Bronchial epithelial cell (primary cell): ENCODE results near the gene KDM4B. TPM values are rescaled to one million over a fixed set of nuclear protein-coding genes. Genes with fewer than 3 reads are reported as not detected.

Experiments
- DNase-seq: peaks from one replicate; pipeline ENCODE4 v3.0.0-alpha.2; 2010; ENCODE audit warnings: low read depth
- FAIRE-seq: peaks from 2 replicates; lab custom pipeline; 2011; peaks lifted over from hg19 to GRCh38; lab: Jason Lieb, UNC
- H3K27me3 ChIP-seq: 2 replicates; pipeline ENCODE4 v1.5.1; 2011; ENCODE audit warnings: low read length; ENCODE audit not compliant: control insufficient read depth, insufficient read depth
- H3K36me3 ChIP-seq: 2 replicates; pipeline ENCODE4 v1.5.1; 2011; ENCODE audit warnings: low read length; ENCODE audit not compliant: control insufficient read depth, insufficient read depth
- H3K4me3 ChIP-seq: 2 replicates; pipeline ENCODE4 v1.5.1; 2011; ENCODE audit warnings: mild to moderate bottlenecking, low read depth, low read length, control low read depth
- total RNA-seq: library from RNA; depleted of rRNA; stranded (reverse); fragments of >200 nt; gene quantifications from 2 replicates; pipeline ENCODE4 v1.2.1, GENCODE V29; 2014
- TF ChIP-seq, protein P1 (sequence below): IDR thresholded peaks from 2 replicates; pipeline ENCODE4 v1.5.1; 2011; ENCODE audit warnings: mild to moderate bottlenecking, moderate library complexity, low read length, control low read depth, inconsistent platforms; ENCODE audit not compliant: insufficient read depth, severe bottlenecking

KDM4B gene
- total RNA-seq, 1 donor from 2014 or later, result 12.6 TPM

DNA sequence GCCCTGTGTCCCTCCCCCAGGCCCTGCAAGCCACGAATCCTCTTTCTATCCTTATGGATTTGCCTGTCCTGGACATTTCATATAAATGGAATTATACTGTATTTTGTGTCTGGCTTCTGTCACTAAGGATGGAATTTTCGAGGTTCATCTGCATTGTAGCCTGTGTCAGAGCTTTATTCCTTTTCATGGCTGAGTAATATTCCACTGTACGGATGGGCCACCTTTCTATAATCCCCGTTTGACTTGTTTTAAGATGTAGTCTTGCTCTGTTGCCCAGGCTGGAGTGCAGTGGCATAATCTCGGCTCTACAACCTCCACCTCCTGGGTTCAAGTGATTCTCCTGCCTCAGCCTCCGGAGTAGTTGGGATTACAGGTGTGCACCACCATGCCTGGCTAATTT, 3.9 kb upstream of the KDM4B start:
- no peak for DNase-seq

DNA sequence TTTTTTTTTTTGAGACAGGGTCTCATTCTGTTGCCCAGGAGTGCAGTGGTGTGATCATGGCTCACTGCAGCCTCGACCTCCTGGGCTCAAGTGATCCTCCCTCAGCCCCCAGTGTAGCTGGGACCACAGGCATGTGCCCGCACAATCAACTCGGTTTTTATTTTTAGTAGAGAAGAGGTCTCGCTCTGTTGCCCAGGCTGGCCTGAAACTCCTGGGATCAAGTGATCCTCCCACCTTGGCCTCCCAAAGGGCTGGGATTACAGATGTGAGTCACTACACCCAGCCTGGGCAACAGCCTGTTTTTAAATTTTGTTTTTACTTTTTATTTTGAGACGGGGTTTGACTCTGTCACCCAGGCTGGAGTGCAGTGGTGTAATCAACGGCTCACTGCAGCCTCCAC, 2.3 kb upstream of the KDM4B start:
- Histone ChIP-seq H3K36me3 (no peaks in the 10 kb centered on the region), H3K4me3 (no peak overlapping the region), H3K27me3 (no peaks in the 10 kb centered on the region)
- TF ChIP-seq, protein P1, sequence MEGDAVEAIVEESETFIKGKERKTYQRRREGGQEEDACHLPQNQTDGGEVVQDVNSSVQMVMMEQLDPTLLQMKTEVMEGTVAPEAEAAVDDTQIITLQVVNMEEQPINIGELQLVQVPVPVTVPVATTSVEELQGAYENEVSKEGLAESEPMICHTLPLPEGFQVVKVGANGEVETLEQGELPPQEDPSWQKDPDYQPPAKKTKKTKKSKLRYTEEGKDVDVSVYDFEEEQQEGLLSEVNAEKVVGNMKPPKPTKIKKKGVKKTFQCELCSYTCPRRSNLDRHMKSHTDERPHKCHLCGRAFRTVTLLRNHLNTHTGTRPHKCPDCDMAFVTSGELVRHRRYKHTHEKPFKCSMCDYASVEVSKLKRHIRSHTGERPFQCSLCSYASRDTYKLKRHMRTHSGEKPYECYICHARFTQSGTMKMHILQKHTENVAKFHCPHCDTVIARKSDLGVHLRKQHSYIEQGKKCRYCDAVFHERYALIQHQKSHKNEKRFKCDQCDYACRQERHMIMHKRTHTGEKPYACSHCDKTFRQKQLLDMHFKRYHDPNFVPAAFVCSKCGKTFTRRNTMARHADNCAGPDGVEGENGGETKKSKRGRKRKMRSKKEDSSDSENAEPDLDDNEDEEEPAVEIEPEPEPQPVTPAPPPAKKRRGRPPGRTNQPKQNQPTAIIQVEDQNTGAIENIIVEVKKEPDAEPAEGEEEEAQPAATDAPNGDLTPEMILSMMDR, result no peak
- DNase-seq (no peak), FAIRE-seq (no peak)

More for the DNA sequence above, 3.9 kb upstream of the KDM4B start:
- Histone ChIP-seq H3K36me3 (no peaks in the 10 kb centered on the region), H3K27me3 (no peaks in the 10 kb centered on the region), H3K4me3 (no peak overlapping the region)
- TF ChIP-seq, protein P1, result no peak
- no peak for FAIRE-seq

DNA sequence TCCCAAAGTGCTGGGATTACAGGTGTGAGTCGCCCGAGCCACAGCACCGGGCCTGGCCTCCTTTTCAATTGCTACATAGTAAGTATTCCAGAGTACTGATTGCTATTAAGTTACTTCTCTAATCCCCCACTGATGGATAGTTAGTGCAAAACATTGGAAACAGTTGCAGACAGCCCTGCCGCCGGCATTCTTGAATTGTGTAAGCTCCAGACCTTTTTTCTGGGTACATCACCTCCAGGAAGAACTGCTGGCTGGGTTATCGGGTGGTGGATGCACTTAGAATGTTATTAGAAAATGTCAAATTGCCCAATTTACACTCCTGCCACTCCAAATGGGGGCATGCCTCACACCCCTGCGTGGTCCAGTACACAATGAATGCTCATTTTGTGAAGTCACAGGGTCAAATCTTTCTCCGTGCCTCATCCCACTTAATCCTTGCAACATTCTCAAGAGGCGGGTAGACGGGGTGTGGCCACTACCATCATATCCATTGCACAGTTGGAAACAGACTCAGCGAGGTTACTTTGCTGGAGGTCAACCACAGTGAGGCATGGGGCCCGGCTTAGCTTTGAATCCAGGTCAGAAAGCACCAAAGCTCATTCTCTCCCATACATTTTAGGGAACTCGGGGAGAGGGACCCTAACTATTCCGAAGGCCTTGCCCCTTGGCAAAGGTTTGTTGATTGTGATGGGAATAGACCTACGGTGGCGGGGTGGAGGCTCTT, 1.0 kb upstream of the KDM4B start:
- TF ChIP-seq, protein P1, result no peak

DNA sequence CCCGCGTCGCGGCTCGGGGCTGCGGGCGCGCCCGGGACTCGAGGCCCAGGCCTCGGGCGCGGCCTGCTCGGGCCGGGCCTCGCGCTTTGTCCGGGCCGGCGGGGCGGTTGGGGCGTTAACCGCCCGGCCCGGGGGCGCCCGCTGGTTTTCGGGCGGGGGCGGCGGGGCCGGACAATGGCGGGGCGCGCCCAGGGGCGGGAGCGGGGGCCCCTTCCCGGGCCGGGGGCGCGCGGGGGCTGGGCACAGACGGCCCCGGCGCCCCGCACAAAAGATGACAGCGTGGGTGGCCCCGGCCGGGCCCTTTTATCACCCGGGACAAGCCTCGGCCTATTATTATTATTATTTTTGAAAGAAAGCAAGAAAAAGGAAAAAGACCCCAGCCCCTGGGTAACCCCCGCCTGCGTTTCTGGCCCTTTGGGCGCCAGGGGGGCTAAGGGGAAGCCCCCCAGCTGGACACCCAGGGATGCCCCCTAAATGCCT, 419 bp downstream of the KDM4B start:
- Histone ChIP-seq H3K27me3 (no peaks in the 10 kb centered on the region), H3K36me3 (no peaks in the 10 kb centered on the region), H3K4me3 (peak overlapping the region; percentile 64)
- TF ChIP-seq, protein P1, result no peak
- DNase-seq, result no peak
- FAIRE-seq, result no peak

More for the DNA sequence above, 1.0 kb upstream of the KDM4B start:
- DNase-seq, result no peak
- H3K27me3 ChIP-seq, result no peaks in the 10 kb centered on the region
- no peak for FAIRE-seq
- no peaks in the 10 kb centered on the region for H3K36me3 ChIP-seq
- H3K4me3 ChIP-seq, result peak overlapping the region; percentile 19

DNA sequence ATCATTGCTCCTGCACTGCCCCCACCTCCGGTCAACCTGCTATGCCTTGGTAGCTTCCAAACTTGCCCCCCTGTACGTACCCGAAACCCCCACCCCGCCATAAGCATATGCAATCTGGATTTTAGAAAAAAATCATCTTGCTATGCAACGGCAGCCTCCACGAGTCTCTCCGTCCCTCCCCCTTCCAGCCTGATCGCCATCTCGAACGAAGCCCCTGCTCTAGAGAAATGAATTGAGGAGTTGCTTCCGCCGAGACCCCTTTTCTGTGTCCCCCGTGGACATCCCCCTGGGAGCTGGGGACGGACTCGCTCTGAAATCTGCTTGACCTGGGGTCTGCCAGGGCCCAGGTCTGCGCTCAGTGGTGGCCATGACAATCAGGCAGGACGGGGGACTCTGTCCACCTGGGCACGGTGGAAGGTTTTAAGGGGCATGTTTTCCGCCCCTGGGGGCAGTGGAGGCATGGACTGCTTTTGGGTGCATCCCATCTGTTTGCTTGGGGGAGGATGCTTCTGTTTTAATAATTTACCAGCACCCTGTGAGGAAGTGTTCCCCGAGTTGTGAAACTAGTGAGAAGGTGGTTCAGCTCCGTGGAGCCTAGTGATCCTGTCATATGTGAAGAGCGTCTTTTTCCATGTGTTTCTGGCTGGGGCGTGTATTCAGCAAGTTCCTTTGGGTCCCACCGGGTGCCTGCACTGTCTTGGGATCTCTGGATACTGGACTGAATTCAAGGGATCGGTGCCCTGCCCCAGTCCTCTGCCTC, 1.0 kb downstream of the KDM4B start:
- TF ChIP-seq, protein P1, result no peak
- DNase-seq (peak; percentile 22), FAIRE-seq (no peak)
- Histone ChIP-seq H3K4me3 (peak overlapping the region; percentile 64), H3K27me3 (no peaks in the 10 kb centered on the region), H3K36me3 (peaks cover 2% of the 10 kb centered on the region)
